Activated T-cell treated with anti-CD3 and anti-CD28 coated beads, Interleukin-2, amount 50 U/mL, for 48 hours (primary cell): ENCODE data around the gene PAH.

Source experiments
- DNase-seq, 2 experiments: peaks; one replicate each; pipeline ENCODE4 v3.0.0-alpha.2; 2020

PAH gene

DNA sequence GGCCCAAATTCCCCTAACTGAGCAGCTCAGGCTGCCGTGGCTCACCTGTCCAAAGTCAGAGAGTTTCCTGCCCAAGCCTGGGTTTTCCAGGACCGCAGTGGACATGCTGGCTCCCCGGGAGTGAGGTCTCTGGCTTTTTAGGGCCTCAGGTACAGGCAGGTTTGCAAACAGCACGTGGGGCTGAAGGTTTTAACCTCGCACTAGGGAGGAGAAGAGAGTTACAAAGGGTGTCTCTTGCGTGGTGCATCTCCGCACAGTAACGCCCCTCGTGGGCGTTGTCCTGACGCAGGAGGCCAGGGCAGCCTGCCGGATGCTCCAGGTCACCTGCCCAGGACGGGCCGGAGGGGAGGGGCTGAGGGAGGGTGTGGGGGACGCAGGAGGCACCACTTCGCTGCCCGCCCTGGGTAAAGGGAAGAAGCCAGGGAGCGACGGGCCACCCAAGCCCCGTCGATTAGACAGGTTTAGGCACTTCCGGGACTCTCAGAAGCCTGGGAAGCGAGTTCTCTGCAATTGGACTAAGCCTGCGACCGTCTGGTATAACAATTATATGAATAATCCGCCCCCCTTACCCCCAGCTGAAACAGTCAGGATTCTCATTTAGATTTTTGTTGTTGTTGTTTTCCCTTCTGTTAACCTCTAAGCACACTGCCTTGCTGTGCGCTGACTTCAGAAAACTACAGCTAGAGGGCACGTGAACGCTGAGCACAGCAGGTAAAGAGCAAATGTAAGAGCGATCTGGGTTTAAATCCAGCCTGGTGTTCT lies at the start of gene PAH:
Gene PAH (minus strand): TSS at position 219 of the 762 bp plus-strand sequence. CDS start 114 bp downstream, at position 105.
- peak; percentile 26 to 29 for DNase-seq

DNA sequence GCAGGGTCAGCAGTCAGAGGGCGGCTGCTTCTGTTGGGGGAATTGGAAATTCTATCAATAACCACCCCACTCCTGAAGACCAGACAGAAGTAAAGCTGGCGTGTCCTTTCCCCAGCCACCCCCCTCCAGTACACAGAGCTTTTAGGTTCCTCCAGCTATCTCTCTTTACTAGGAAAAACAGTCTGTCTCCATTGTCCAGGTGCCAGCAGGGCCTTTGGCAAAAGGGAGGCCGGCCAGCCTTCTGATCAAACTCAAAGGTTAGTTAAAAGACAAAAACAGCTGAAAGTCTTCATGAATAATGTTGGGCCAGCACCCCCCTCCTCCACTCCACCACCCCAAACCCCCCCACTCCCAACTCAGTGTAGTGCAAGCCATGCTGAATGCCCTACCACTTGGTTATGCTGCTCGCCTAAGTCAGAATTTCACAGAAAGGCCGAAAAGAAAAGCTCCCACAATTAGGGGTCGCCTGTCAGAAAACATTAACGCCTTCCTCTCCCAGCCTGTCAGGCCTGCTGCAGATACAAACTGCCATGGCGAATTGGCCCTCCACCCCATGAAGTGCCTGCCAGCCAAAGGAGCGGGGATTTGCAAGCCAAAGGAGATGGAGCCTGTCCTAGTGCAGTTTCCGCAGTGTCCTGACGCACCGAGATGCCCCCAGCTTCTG lies 49.3 kb upstream of the PAH start:
- DNase-seq, result no peak

DNA sequence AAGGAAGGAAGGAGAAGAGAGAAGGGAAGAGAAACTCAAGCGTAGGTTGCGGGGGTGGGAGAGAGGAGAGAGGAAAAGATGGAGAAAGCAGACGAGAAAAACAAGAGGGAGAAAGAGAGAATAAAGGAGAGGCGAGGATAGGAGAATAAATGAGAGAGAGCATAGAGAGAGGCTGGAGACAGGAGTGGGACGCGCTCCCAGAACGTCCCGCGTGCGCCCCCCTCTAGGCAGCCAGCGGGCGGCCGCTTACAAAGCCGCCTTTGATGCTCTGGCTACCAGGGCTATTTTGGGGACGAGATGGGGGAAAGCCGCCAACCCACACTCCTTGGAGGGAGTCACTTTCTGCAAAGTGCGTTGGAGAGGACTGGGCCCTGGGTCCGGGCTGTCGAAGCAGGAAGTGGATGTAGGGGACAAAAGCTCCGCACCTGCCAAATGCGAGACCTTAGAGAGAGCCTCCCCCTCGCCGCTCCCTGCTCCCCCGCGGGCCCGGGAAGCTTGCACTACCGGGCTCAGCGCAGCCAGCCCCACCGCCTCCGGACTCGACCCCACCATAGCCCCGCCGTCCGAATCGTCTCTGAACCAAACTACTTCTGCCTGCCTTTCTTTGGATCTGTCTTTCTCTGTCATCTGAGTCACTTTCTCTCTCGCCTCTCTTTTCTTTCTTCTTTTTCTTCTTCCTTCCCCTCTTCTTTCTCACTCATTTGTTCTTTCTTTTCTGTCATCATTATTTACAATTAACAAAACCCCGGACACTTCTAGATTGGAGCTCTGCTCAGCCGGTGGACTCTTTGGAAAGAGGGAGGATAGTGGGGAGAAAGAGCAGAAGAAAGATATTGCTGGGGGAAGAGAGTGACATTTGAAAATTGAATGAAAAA lies 48.5 kb upstream of the PAH start:
- no peak for DNase-seq

DNA sequence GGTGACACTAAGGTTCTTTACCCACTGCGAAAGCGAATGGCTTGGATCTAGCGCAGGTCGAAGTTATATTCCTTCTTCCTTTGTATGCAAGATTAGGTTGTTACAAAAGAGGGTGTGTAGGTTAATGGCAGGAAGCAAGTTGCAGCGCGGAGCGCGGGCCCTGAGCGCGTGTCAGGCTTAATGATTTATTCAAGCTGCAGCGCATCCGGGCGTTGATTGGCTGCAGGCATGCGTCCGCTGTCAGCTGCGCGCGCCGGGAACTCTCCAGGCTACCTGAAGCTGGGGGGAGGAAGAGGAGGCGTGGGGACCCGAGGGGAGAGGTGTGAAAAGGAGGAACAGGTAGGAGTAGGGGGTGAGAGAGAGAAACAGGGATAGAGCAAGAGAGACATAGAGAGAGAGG lies 47.8 kb upstream of the PAH start:
- DNase-seq, result no peak

DNA sequence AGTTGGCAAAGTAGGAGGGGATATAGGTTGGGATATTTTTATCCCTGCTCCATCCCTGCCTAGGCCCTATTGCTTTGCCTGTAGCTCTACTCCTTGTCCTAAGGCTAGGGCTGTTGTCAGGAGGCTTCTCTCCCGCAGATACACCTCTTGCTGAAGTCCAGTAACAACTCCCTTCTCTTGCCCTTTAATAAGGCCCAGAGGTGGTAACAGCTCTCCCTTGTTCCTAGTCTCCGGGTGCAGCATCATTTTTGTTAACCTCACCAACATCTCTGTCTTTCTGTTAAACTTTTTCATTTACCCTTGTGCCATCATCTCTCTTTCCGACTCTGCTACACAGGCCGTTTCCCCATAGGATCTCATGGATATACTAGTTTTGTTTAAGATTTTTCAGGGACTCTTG lies 46.8 kb upstream of the PAH start:
- no peak for DNase-seq

DNA sequence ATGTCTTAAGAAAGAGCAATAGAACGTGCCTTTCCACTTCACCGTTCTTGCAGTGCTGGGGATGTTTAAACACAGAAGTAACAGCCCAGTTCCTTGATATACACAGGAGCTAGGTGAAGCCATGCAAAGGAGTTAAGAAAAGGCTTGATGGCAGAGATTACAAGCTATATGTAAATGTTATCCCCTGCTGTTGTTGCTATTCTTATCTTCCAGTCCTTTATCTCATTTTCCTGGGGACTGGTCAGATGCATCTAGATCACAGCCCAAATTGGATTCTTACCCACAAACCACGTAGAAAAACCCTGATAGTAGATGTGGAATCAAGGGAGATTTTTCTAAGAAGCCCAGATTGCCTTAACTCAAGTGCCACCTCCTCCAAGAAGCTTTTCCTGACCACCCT lies 45.9 kb upstream of the PAH start:
- DNase-seq, result no peak

DNA sequence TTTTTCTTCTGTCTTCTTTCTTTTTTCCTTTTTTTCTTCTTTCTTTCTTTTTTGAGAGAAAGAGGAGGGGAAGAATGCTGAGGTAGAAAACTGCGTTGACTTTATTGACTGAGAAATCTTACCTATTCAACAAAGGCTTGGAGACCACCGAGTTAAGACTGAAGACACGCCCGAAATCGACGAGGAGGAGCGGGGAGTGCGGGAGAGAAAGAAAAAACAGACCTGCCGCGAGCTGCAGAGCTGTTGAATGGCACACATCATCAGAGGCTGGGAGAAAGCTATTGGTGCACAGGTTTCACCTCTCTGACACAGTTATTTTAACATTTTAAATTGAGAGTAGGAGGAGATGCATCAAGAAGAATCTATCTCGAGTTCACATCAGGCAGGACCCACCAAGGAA lies 45.5 kb upstream of the PAH start:
- no peak for DNase-seq

DNA sequence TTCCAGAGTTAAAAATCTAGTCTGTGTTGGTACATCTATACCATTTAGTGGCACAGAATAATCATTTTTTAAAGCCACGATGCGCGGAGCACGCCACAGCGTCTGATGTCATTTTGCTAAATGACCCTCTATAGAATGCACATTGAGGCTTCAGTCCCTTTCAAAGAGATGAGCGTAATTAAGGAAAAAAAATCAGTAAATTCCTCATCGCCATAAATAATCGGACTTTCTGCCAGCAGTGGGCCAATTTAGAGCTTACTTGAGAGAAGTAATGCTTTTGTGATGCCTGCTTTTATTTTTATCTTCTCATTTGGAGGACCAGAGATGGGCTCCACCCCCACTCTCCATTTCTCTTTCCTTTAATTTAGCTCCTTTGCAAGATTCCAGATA lies 44.4 kb upstream of the PAH start:
- no peak for DNase-seq

DNA sequence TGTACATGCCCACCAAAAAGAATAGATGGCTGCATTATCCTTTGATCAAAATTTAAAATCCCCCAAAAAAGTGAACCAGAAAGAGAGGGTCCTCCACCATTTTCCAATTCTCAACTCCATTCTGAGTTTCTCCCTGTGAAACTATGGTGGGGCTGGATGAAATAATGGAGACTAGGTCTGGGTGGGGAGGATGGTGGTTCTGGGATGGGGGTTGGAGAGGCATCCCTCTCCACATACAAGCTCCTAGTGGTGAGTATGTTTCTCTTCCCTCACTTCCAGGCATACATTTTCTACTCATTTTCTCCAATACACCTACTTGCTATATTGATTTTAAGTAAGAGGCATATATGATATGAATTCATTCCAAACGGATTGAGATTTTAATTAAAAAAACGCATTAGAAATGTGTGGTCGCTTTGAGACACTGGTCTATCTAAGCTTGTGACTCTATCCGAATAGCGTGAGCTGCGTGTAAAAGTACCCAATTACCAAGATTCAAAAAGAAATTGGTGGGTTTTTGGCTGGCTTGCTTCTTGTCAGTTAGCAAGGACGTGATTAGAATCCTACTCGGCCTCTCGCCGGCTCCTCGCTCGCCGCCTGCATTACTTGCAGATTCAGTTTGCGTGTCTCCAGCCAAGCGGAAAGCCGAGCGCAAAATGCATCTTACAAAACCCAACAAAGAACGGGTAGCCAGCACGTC lies 43.9 kb upstream of the PAH start:
- no peak for DNase-seq

DNA sequence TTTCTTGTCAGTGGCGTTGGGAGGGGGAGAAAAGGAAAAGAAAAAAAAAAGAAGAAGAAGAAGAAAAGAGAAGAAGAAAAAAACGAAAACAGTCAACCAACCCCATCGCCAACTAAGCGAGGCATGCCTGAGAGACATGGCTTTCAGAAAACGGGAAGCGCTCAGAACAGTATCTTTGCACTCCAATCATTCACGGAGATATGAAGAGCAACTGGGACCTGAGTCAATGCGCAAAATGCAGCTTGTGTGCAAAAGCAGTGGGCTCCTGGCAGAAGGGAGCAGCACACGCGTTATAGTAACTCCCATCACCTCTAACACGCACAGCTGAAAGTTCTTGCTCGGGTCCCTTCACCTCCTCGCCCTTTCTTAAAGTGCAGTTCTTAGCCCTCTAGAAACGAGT lies 42.3 kb upstream of the PAH start:
- no peak for DNase-seq

DNA sequence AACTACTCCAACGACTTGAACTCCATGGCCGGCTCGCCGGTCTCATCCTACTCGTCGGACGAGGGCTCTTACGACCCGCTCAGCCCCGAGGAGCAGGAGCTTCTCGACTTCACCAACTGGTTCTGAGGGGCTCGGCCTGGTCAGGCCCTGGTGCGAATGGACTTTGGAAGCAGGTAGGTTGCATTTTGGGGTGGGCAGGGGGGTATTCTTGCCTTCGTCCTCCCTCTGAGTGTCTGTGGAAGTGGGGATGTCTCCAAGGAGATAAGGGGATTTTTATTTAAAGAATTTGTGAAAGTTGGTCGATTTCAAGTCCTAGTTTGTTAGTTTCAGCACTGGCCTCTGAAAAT lies 41.8 kb upstream of the PAH start:
- no peak for DNase-seq

DNA sequence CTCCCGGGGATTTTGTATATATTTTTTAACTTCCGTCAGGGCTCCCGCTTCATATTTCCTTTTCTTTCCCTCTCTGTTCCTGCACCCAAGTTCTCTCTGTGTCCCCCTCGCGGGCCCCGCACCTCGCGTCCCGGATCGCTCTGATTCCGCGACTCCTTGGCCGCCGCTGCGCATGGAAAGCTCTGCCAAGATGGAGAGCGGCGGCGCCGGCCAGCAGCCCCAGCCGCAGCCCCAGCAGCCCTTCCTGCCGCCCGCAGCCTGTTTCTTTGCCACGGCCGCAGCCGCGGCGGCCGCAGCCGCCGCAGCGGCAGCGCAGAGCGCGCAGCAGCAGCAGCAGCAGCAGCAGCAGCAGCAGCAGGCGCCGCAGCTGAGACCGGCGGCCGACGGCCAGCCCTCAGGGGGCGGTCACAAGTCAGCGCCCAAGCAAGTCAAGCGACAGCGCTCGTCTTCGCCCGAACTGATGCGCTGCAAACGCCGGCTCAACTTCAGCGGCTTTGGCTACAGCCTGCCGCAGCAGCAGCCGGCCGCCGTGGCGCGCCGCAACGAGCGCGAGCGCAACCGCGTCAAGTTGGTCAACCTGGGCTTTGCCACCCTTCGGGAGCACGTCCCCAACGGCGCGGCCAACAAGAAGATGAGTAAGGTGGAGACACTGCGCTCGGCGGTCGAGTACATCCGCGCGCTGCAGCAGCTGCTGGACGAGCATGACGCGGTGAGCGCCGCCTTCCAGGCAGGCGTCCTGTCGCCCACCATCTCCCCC lies 41.2 kb upstream of the PAH start:
- DNase-seq, result peak; percentile 34 to 52

DNA sequence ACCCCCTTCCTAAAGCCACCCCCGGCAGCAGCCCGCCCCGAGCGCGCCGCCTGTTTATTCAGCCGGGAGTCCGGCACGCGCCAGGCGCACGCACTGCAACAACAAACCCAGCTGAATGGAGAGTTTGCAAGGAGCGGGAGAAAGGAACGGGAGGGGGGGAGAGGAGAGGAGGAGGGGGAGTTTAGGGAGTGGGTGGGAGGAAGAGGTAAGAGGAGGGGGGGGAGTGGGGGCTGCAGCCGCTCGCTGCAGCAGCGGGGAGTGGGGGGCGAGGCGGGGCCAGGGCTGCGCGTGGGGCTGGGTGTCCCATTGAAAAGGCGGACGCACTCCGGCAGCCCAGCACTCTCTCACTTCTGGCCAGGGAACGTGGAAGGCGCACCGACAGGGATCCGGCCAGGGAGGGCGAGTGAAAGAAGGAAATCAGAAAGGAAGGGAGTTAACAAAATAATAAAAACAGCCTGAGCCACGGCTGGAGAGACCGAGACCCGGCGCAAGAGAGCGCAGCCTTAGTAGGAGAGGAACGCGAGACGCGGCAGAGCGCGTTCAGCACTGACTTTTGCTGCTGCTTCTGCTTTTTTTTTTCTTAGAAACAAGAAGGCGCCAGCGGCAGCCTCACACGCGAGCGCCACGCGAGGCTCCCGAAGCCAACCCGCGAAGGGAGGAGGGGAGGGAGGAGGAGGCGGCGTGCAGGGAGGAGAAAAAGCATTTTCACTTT lies 40.5 kb upstream of the PAH start, which contains the start of gene ASCL1:
Gene ASCL1 (plus strand): TSS at position 336 of the 712 bp plus-strand sequence. CDS start 571 bp downstream, outside the sequence.
- no peak for DNase-seq

DNA sequence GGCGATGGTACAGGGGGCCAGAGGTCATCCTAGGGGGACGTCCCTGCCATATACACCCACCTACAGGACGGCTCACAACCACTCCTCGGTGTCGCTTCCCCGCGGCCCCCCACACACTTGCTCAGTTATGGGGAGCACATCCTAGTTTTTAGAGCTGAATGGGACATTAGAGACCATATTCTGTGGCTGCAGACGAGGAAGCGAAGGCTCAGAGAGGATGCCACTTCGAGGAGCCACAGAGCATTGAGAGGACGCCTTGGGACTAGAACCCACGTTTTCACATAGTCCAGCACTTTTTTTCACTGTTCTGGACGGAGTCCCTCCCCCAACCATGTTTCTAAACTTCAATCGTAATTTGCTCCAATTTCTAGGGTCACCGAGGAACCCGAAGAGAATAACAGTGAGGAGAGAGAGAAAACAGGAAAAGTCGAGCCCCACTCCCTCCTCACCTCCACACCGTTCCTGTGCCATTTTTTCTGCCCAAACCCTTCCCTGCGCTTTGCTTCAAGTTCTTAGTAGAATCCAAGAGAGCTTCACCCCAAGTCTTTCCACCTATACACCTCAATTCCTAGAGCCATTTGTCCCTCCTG lies 39.8 kb upstream of the PAH start:
- no peak for DNase-seq

DNA sequence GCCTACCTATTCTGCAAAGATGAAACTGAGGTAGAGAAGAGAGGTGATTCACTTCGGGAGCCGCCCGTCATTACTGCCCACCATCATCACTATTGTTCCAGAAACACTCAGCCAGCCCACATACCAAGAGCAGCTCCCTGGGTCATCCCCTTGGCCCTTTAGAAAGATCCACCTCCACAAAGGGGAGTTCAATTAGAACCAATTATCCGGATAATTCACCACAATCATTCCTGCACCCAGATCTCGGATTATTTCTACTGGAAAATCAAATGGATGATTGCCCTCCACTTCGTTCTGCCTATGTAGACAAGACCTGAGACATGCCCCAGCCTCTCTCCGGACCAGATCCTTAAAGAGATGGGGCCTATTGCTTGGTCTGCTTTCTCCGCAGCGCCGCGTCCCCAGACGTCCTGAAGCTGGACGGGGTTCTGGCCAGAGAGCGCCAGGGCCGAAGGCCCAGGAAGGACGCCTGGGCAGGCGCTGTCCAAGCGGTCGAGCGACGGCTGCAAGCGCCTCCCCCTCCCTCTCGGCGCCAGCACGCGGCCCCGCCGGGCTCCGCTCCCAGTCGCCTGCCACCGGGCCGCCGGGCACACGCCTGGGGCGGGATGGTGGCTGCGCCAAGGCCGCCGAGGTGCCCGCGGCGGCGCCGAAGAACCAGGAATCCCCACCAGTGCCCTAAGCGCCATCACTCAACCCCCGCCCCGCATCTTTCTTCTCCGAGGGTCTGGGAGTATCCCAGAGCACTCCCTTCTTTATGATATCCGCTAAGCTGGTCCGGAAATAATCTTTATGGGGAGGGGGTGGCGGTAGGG lies 39.1 kb upstream of the PAH start:
- DNase-seq, result no peak

DNA sequence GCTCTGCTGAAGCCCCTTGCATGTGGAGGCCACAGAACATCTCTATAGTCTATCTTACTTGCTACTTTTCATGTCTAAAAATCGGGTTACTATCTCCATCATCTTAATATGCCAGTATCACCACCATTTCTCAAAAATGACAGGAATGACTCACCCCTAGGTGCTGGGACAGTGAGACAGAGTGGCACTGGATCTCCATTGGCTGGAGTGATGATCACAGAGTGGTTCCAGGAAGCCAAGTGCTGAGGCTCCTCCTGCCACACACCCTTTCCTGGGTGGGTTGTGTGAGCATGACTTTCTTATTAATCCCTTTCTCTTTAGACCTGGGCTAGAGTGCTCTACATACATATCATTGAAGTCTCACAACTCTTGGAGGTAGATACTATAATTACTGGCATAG lies 37.1 kb upstream of the PAH start:
- DNase-seq, result no peak

DNA sequence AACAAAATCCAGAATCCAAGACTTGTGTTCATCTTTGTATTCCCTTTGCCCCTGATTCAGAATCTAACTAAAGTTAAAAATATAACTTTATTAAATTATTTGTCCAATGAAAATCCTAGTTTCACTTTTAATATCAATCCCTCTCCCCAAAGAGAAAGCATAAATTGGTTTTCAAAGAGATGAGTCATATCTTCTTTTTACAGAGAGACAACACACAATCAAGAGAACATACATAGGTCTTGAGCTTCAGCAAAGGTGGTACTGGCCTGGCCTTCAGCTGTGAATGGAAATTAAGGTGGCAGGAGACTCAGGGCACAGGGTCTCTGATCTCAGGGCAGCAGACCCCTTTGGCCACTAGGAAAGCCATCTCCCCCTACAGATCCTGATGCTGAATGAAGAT lies 36.2 kb upstream of the PAH start:
- no peak for DNase-seq

DNA sequence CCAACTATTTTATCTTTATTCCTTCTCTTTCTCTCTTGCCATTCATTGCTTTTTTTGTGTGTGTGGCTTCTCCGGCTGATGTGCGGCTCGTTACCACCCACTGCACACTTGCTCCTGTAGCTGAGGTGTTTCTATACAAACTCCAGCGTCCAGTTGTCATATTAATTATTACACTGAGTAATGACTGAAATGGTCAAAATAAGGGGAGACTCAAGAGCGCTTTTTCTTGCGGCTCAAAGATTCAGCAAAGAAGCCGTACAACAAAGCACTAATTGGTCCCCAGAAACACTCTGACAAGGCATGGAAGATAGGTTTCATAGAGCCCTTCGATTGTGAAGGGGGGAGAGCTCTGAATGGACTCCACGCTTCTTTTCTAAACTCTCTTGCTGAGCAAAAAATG lies 34.8 kb upstream of the PAH start:
- no peak for DNase-seq

DNA sequence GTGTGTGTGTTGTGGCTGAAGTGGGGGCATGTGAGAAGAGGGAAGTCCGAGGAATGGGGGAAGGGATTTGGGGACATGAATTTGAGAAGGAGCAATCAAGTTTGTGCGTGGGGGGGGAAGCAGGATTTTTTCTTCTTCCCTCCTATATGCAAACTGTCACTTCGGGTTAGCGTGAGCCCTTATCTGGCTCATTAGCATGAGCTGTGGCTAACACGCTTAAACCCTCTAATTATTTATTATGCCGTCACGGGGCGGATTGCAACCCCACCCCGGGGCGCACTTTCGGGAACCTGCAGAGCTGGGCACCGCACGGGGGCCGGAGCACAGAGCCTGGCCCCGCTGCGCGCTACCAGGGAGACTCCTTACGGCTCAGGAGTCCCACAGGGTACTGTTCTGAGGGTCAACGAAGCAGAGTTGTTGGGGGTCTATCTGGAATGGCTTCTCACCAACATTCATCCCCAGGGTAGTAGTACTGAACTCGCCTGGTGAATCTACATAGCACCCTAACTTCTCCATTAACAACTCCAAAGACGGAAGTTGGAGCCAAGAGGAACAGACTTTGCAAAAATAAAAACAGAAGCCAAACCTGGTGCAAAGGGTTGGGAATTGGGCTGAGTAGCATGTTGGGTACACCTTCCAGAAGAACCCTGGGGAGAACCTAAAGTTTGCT lies 34.0 kb upstream of the PAH start:
- no peak for DNase-seq
